Measurements from ENCODE around the gene OAS3.

OAS3 gene

GRCh38 chr12:112964067-112964670 lies 25.9 kb downstream of the OAS3 start:
- Histone ChIP-seq H3K27ac (replicated peaks) (no peak overlapping the region), H3K4me3 (replicated peaks; ENCODE audit: insufficient read depth, low read length) (no peak overlapping the region), H3K27me3 (ENCODE audit: insufficient read depth, poor library complexity, severe bottlenecking) (no peaks in the 10 kb centered on the region)
- no peak for DNase-seq (ENCODE audit: low read depth in 1 of 2, low spot score in 1 of 2)
- no peak for TF ChIP-seq GABPA (IDR thresholded peaks at IDR 0.05; ENCODE audit: low read depth)
- no peak for TF ChIP-seq REST (IDR thresholded peaks at IDR 0.05; ENCODE audit: insufficient replicate concordance, low read depth)
- TF ChIP-seq SPI1 (IDR thresholded peaks at IDR 0.05; ENCODE audit: borderline replicate concordance, low read depth): no peak
- no peak for TF ChIP-seq POLR2AphosphoS5 (IDR thresholded peaks at IDR 0.05; ENCODE audit: low read depth)
- TF ChIP-seq, protein P1, sequence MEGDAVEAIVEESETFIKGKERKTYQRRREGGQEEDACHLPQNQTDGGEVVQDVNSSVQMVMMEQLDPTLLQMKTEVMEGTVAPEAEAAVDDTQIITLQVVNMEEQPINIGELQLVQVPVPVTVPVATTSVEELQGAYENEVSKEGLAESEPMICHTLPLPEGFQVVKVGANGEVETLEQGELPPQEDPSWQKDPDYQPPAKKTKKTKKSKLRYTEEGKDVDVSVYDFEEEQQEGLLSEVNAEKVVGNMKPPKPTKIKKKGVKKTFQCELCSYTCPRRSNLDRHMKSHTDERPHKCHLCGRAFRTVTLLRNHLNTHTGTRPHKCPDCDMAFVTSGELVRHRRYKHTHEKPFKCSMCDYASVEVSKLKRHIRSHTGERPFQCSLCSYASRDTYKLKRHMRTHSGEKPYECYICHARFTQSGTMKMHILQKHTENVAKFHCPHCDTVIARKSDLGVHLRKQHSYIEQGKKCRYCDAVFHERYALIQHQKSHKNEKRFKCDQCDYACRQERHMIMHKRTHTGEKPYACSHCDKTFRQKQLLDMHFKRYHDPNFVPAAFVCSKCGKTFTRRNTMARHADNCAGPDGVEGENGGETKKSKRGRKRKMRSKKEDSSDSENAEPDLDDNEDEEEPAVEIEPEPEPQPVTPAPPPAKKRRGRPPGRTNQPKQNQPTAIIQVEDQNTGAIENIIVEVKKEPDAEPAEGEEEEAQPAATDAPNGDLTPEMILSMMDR (IDR thresholded peaks at IDR 0.05; ENCODE audit: insufficient read depth, low read length): no peak

DNA sequence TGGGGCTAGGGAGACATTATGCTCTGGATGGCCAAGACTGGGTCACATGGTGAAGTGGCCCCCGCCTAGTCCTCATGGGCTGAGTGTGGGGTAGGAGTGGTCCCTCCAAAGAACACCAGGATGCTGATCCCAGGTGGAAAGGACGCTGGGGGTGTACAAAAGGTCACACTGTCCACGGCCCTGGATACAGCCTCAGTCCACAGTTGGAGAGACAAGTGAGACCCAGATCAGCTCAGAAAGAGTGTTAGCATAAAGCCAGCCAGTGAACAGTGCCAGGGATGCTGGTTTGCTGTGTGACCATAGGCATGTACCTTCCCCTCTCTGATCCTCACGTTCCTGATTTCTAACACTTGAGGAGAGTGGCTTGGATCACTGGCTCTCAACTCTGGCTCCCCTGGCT lies 26.6 kb downstream of the OAS3 start:
- TF ChIP-seq SPI1 (IDR thresholded peaks at IDR 0.05; ENCODE audit: borderline replicate concordance, low read depth): no peak
- TF ChIP-seq GABPA (IDR thresholded peaks at IDR 0.05; ENCODE audit: low read depth): no peak
- TF ChIP-seq REST (IDR thresholded peaks at IDR 0.05; ENCODE audit: insufficient replicate concordance, low read depth): no peak
- TF ChIP-seq, protein P1 (IDR thresholded peaks at IDR 0.05; ENCODE audit: insufficient read depth, low read length): no peak
- TF ChIP-seq POLR2AphosphoS5 (IDR thresholded peaks at IDR 0.05; ENCODE audit: low read depth): no peak
- DNase-seq (ENCODE audit: low read depth in 1 of 2, low spot score in 1 of 2): no peak
- Histone ChIP-seq H3K27ac (replicated peaks) (no peak overlapping the region), H3K27me3 (ENCODE audit: insufficient read depth, poor library complexity, severe bottlenecking) (no peaks in the 10 kb centered on the region), H3K4me3 (replicated peaks; ENCODE audit: insufficient read depth, low read length) (no peak overlapping the region)

GRCh38 chr12:112965643-112966042 lies 27.4 kb downstream of the OAS3 start:
- DNase-seq (ENCODE audit: low read depth in 1 of 2, low spot score in 1 of 2): no peak
- no peak for TF ChIP-seq REST (IDR thresholded peaks at IDR 0.05; ENCODE audit: insufficient replicate concordance, low read depth)
- TF ChIP-seq, protein P1 (IDR thresholded peaks at IDR 0.05; ENCODE audit: insufficient read depth, low read length): no peak
- TF ChIP-seq GABPA (IDR thresholded peaks at IDR 0.05; ENCODE audit: low read depth): no peak
- no peak for TF ChIP-seq SPI1 (IDR thresholded peaks at IDR 0.05; ENCODE audit: borderline replicate concordance, low read depth)
- TF ChIP-seq POLR2AphosphoS5 (IDR thresholded peaks at IDR 0.05; ENCODE audit: low read depth): no peak
- Histone ChIP-seq H3K27ac (replicated peaks) (no peak overlapping the region), H3K4me3 (replicated peaks; ENCODE audit: insufficient read depth, low read length) (no peak overlapping the region), H3K27me3 (ENCODE audit: insufficient read depth, poor library complexity, severe bottlenecking) (no peaks in the 10 kb centered on the region)

All from HL-60 (cell line).